Central memory CD8-positive, alpha-beta T cell (primary cell): ENCODE measurements around the gene EEF1AKMT4.
"Not testable (repeated sequence)": the region's sequence is repeated elsewhere in the genome, so short reads cannot be mapped to it uniquely, and the experiment has no call there.

Experiments used
- ATAC-seq: fragments of 150-1000 bp; cut with Tn5 transposase; replicated peaks from 2 replicates; pipeline ENCODE4 v1.10.0; 2022; ENCODE audit warnings: mild to moderate bottlenecking, moderate FRiP score, moderate number of reproducible peaks; ENCODE audit not compliant: poor library complexity, severe bottlenecking; ENCODE audit errors: extremely low read depth
- DNase-seq, 2 donors: peaks; one replicate each; pipeline ENCODE4 v3.0.0; 2021; ENCODE audit warnings: low spot score in 2 of 2
- H3K27ac Mint-ChIP-seq: one replicate; pipeline ENCODE4 v1.8.0; 2022; ENCODE audit warnings: low read depth, mild to moderate bottlenecking, moderate library complexity, mixed read lengths
- H3K27me3 Mint-ChIP-seq: one replicate; pipeline ENCODE4 v1.8.0; 2022; ENCODE audit warnings: mixed read lengths
- H3K36me3 Mint-ChIP-seq: one replicate; pipeline ENCODE4 v1.8.0; 2022; ENCODE audit warnings: mild to moderate bottlenecking, moderate library complexity, mixed read lengths; ENCODE audit not compliant: insufficient read depth
- H3K4me1 Mint-ChIP-seq: one replicate; pipeline ENCODE4 v1.8.0; 2022; ENCODE audit warnings: mixed read lengths
- H3K4me3 Mint-ChIP-seq: one replicate; pipeline ENCODE4 v1.8.0; 2022; ENCODE audit warnings: mild to moderate bottlenecking, moderate library complexity, mixed read lengths
- H3K9me3 Mint-ChIP-seq: one replicate; pipeline ENCODE4 v1.8.0; 2022; ENCODE audit warnings: mixed read lengths

Gene EEF1AKMT4

DNA sequence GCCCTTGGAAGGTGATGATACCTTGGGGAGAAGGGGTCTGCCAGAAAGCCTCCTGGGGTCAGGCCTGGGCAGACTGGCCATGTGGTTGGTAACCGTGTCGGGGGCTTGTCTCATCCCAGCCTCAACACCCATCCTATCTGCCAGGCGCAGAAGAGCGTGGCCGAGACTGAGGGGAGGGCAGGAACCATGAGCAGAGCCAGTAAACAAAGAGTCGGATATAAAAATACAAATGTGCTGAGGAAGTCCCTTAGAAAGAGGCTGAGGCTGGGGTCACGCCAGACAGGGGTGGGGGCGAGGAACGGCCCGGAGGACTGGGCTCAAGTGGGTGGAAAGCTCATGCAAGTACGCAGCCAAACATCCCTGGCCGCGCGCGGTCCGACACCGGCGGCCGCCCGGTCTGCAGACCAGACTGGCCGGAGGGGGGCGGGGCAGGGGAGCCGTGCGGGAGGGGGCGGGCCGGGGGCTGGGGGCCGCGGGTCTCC is 10.0 kb downstream of the EEF1AKMT4 start:
- Mint-ChIP-seq H3K36me3 (peaks cover 9% of the 10 kb centered on the region), H3K4me3 (peak overlapping the region; percentile 74), H3K27me3 (no peaks in the 10 kb centered on the region), H3K27ac (peak overlapping the region; percentile 68), H3K9me3 (no peaks in the 10 kb centered on the region), H3K4me1 (peaks cover 25% of the 10 kb centered on the region)
- ATAC-seq (no peak), DNase-seq (no peak)

DNA sequence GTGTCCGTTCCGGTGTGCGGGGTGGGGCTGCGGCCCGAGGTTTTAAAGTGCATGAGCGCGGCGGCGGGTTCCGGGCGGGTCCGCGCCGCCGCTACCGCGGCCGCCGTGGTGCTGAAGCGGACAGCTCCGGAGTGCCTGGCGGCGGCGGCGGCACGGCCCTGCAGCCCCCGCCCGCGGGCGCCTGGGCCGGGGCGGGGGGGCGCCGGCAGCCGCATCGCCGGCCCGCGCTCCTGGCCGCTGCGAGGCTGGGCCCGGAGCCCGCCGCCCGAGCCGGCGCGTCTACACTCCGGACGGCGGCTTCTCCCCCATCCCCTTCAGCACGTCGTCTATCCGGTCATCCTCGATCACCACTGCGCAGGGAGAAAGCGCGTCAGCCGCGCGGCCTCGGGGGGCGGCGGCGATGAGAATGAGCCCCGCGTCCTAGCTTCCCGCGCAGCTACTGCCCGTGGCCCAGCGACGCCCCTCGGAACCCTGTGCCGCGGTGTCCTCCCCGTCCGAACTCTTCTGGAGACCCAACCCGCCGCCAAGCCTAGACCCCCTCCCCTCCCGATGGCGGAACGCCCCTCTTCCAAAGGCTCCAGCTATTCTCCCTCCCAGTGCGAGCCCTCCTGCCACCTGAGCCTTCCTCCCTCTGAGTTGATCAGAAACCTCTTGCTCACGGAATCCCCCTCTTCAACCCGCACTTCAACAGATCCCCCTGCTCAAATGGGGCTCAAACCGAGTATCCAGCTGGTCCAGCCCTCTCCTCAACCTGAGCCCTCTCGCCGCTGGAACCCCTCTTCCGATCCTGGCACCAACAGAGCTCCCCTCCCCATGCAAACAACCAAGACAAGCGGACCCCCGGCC is 10.6 kb downstream of the EEF1AKMT4 start:
- peaks cover 9% of the 10 kb centered on the region for H3K36me3 Mint-ChIP-seq
- no peaks in the 10 kb centered on the region for H3K9me3 Mint-ChIP-seq
- peak overlapping the region; percentile 74 for H3K4me3 Mint-ChIP-seq
- peak overlapping the region; percentile 78 for H3K27ac Mint-ChIP-seq
- DNase-seq: no peak
- peak; percentile 56 for ATAC-seq
- H3K27me3 Mint-ChIP-seq: no peaks in the 10 kb centered on the region
- H3K4me1 Mint-ChIP-seq: peaks cover 25% of the 10 kb centered on the region

DNA sequence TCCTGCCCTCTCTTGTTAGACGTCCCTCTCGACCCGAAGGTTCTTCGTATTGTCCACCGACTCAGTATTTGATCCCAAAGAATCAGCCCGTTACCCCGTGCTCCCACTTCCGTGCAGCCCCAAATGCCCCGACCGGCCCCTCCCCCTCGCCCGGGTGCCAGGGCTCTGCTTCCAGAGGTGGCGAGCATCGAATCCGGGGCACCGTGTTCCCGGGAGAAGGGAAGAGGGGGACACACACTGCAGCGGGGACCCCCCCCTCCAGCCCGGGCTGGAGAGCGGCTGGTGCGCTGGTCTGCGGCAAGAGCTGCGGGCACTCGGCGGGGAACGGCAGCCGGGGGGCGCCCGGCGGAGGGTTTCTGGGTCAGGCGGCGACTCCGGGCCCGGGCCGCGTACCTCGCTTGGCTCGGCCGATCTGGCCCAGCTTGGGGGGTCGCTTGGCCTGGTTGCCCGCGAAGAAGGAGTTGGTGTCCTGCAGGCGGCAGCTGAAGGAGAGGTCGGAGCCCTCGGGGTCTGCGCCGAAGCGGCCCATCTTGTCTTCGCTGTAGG is 11.3 kb downstream of the EEF1AKMT4 start:
- H3K9me3 Mint-ChIP-seq: no peaks in the 10 kb centered on the region
- ATAC-seq (no peak), DNase-seq (no peak)
- H3K27me3 Mint-ChIP-seq: no peaks in the 10 kb centered on the region
- peaks cover 25% of the 10 kb centered on the region for H3K4me1 Mint-ChIP-seq
- peaks cover 9% of the 10 kb centered on the region for H3K36me3 Mint-ChIP-seq
- peak overlapping the region; percentile 74 for H3K4me3 Mint-ChIP-seq
- peak overlapping the region; percentile 78 for H3K27ac Mint-ChIP-seq

DNA sequence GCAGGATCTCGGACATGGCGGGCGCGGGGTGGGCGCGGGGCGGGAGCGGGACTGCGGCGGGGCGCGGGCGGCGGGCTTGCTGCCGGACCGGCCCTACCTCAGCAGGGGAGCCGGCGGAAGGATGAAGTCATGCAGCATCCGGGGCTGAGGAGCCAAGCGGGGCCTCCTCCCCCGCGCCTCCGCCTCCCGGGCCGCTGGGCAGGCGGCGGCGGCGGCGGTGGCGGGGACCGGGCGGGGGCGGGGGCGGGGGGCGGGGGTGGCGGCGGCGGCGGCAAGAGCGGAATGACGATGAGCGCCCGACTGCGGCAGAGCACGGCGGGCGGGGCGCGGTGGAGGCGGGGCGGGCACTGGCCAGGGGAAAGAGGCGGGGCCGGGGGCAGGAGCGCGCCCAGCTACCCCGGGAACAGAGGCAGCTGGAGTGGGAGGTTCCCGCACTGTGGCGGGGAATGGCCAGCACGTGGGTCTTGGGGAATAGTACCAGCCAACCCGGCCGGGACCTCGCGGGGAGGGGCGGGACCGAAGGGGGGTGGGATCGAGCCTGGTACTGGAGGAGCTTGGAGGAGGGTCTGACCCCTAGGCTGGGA is 11.9 kb downstream of the EEF1AKMT4 start, which contains the start of gene CAMK2N2:
CAMK2N2 (minus strand) TSS at position 284 of the 584 bp plus-strand sequence; CDS start at position 16, 268 bp downstream.
- peak within 1 kb of the TSS; percentile 78 for H3K27ac Mint-ChIP-seq
- ATAC-seq: peak; percentile 46
- H3K9me3 Mint-ChIP-seq: no peaks in the 10 kb centered on the region
- peaks cover 25% of the 10 kb centered on the region for H3K4me1 Mint-ChIP-seq
- H3K4me3 Mint-ChIP-seq: peak within 1 kb of the TSS; percentile 74
- peaks cover 9% of the 10 kb centered on the region for H3K36me3 Mint-ChIP-seq
- no peaks in the 10 kb centered on the region for H3K27me3 Mint-ChIP-seq
- DNase-seq: no peak

DNA sequence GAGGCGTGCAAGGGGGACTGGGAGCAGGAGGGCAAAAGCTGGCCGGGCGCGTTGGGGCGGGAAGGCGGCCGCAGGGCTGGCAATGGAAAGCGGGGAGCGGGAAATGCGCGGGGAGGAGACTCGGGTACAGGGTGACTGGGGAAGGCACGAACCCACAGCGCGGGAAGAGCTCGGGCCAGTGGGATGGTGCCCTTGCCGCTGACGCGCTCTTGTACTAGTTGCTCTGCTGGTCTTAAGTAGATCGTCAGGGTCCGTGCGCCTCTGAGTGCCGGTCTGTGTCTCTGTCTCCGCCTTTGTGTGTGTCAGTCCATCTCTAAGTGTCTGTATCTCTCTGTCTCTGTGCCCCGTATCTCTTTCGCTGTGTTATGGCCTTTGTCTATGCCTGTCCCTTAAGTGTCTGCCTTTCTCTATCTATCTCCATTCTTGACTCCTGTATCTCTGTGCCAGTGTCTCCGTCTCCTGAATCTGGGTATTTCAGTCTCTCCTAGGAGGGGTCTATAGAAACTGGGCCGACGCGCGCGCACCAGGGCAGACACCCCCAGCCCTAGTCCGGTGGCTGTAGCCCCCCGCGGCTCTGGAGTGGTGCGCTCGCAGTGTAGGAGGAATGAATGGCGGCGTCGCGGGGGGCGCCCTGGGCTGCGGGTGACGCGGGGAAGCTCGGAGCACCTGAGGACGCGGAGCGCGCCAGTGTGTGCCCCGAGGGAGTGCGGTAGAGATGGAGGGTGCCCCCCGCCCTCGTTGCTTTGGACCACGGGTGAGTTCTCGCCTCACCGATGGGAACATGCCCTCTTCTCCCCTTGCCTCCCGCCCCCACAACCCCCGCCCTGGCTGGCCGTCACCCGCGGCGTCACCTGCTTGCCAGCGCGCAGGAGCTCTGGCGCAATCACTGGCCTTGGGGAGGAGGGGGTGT is 12.6 kb downstream of the EEF1AKMT4 start:
- DNase-seq: no peak

DNA sequence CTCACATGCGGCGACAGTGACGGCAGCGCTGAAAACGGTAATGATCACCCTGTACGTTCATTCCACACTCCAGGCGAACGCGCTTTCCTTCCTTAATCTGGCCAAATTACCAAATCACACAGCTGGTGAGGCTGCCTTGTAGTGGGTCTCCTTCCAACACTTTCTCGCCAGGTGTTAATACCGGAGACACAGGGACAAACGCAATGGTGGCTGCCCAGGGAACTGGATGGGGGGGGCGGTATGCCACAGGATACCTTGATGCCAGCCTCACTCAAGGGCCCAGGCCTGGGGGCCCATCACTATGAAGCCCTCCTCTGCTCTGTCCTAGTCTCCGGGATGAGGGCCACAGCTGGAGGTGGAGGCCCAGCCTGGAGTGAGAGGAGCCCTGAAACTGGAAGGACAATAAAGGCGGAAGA is 13.3 kb downstream of the EEF1AKMT4 start:
- Mint-ChIP-seq H3K4me1 (peaks cover 25% of the 10 kb centered on the region), H3K4me3 (peak overlapping the region; percentile 74), H3K9me3 (no peaks in the 10 kb centered on the region), H3K36me3 (peaks cover 9% of the 10 kb centered on the region), H3K27me3 (peaks cover 11% of the 10 kb centered on the region), H3K27ac (no peak overlapping the region)
- no peak for DNase-seq
- no peak for ATAC-seq

More for the DNA sequence above, 12.6 kb downstream of the EEF1AKMT4 start:
- Mint-ChIP-seq H3K9me3 (no peaks in the 10 kb centered on the region), H3K4me1 (peaks cover 25% of the 10 kb centered on the region), H3K27ac (no peak overlapping the region), H3K27me3 (peaks cover 4% of the 10 kb centered on the region), H3K36me3 (peaks cover 9% of the 10 kb centered on the region), H3K4me3 (peak overlapping the region; percentile 74)
- peak; percentile 7 for ATAC-seq

DNA sequence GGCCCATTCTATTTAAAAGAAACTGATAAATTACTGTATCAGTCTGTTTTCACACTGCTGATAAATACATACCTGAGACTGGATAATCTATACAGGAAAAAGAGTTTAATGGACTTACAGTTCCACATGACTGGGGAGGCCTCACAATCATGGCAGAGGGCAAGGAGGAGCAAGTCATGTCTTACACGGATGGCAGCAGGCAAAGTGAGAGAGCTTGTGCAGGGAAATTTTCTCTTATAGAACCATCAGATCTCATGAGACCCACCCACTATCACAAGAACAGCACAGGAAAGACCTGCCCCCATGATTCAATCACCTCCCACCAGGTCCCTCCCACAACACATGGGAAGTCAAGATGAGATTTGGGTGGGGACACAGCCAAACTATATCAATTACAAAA is 17.8 kb downstream of the EEF1AKMT4 start:
- not testable (repeated sequence) for DNase-seq
- peaks cover 30% of the 10 kb centered on the region for H3K27me3 Mint-ChIP-seq

DNA sequence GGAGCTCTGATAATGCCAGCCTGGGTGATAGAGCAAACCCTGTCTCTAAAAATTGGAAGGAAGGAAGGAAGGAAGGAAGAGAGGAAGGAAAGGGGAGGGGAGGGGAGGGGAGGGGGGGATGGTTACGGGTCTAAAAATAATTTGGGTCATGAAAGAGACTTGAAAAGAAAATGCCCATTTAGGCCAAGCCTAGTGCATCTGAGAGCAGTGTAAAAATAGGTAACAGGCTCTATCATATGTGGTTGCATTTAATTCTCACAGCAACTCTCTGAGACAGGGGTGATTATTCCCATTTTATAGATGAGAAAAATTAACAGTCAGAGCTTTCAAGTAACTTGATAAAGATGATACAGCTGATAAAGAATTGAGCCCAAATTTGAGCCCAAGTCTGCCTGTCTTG is 22.8 kb downstream of the EEF1AKMT4 start:
- Mint-ChIP-seq H3K4me3 (no peak overlapping the region), H3K36me3 (no peaks in the 10 kb centered on the region), H3K4me1 (peaks cover 7% of the 10 kb centered on the region), H3K27ac (no peak overlapping the region), H3K9me3 (no peaks in the 10 kb centered on the region), H3K27me3 (peaks cover 58% of the 10 kb centered on the region)
- no peak for ATAC-seq
- no peak for DNase-seq

More for the DNA sequence above, 17.8 kb downstream of the EEF1AKMT4 start:
- not testable (repeated sequence) for H3K27ac Mint-ChIP-seq, H3K4me3 Mint-ChIP-seq, H3K4me1 Mint-ChIP-seq, H3K36me3 Mint-ChIP-seq, ATAC-seq, H3K9me3 Mint-ChIP-seq

DNA sequence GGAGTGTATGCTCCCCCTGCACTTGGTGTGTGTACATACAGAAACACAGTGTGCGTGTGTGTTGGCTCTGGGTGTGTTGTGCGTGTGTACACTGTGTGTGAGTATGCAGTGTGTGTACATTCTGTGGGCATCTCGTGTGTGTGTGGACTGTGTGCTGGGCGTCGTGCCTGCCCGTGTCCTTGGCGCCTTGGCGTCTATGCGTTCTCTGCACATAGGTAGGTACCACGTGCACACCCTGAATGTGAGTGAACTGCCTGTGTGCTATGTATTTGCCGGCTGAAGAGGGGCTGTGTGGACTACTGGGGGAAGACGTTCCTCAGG is 25.9 kb downstream of the EEF1AKMT4 start:
- Mint-ChIP-seq H3K9me3 (no peaks in the 10 kb centered on the region), H3K27ac (no peak overlapping the region), H3K4me3 (no peak overlapping the region), H3K27me3 (peaks cover 63% of the 10 kb centered on the region), H3K4me1 (peaks cover 7% of the 10 kb centered on the region), H3K36me3 (no peaks in the 10 kb centered on the region)
- DNase-seq: no peak
- no peak for ATAC-seq

DNA sequence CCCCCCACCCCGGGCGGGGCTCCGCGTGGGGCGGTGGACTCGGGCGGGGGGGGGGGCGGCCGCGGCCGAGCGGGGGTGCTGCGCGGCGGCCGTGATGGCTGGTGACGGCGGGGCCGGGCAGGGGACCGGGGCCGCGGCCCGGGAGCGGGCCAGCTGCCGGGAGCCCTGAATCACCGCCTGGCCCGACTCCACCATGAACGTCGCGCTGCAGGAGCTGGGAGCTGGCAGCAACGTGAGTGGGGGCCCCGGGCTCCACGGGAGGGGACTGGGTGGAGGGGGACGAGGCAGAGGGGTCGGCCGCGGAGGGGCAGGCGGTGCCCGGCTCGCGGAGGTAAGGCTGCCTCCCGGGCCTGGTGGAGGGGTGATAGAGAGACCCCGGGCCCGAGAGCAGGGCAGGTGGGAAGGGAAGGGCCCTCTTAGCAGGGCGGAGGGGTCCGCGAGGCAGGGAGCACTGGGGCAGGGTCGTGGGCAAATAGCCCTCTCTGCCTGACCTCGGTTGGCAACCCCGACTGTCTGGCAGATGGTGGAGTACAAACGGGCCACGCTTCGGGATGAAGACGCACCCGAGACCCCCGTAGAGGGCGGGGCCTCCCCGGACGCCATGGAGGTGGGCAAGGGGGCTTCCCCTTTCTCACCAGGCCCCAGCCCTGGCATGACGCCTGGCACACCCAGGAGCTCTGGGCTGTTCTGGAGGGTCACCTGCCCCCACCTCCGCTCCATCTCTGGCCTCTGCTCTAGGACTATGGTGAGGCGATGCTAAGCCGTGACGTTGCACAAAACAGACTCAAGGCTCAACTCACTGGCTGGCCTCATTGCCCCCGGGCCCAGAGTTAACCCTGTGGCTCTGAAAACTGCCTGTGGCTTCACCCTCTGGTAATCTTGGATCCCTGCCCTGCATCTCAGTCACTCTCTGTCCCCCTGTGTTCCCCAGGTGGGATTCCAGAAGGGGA is 26.8 kb downstream of the EEF1AKMT4 start, which contains the start of gene ECE2:
ECE2 (plus strand) TSS at position 62 of the 950 bp plus-strand sequence; CDS start at position 194, 132 bp downstream.
- Mint-ChIP-seq H3K4me1 (peaks cover 7% of the 10 kb centered on the region), H3K4me3 (no peak within 1 kb of the TSS), H3K36me3 (no peaks in the 10 kb centered on the region), H3K27me3 (peaks cover 63% of the 10 kb centered on the region), H3K9me3 (no peaks in the 10 kb centered on the region), H3K27ac (no peak within 1 kb of the TSS)
- no peak for DNase-seq
- no peak for ATAC-seq

DNA sequence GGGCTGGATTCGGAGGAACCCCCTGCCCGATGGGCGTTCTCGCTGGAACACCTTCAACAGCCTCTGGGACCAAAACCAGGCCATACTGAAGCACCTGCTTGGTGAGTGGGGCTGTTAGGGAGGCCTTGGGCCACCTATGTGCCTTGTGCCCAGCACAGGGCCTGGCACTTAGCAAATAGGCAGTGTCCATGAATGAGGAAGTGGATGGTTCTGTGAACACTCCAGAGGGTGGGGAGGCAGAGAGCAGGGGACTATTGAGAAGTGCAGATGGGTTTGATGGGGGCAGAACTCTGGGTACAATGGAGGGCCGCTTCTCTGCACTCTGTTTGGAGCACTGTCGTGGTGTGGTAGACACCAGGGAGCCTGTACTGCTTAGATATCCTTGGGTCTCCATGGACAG is 27.9 kb downstream of the EEF1AKMT4 start:
- H3K27ac Mint-ChIP-seq: no peak overlapping the region
- H3K4me3 Mint-ChIP-seq: no peak overlapping the region
- no peak for ATAC-seq
- no peaks in the 10 kb centered on the region for H3K36me3 Mint-ChIP-seq
- peaks cover 63% of the 10 kb centered on the region for H3K27me3 Mint-ChIP-seq
- H3K4me1 Mint-ChIP-seq: peaks cover 7% of the 10 kb centered on the region
- no peaks in the 10 kb centered on the region for H3K9me3 Mint-ChIP-seq
- DNase-seq: no peak
